ENCODE data around the gene INHBE. TPM values are rescaled to one million over a fixed set of nuclear protein-coding genes. Genes with fewer than 3 reads are reported as not detected.

The INHBE gene
- total RNA-seq, 4 donors from 2014 or later: not detected

GRCh38 chr12:57456145-57456700, 1.1 kb downstream of the INHBE start:
- Histone ChIP-seq H3K4me1 (peaks cover 33 to 41% (median 39%) of the 10 kb centered on the region in 4 donors), H3K9me3 (no peaks in the 10 kb centered on the region), H3K27me3 (peaks cover 0 to 24% (median 2%) of the 10 kb centered on the region in 4 donors), H3K27ac (replicated peaks in 1 of 4) (no peak overlapping the region), H3K4me3 (no peak overlapping the region), H3K36me3 (no peaks in the 10 kb centered on the region)
- TF ChIP-seq EP300 (IDR thresholded peaks at IDR 0.05): no peak
- peak in 2 of 3 experiments; percentile 22 to 45 for TF ChIP-seq CTCF (IDR thresholded peaks at IDR 0.05)
- WGBS: 23% methylated on average over 6 of the region's 15 CpGs
- DNase-seq (ENCODE audit: extremely low spot score): no peak
- intact Hi-C loops (cut with DNase I): no loop called here

DNA sequence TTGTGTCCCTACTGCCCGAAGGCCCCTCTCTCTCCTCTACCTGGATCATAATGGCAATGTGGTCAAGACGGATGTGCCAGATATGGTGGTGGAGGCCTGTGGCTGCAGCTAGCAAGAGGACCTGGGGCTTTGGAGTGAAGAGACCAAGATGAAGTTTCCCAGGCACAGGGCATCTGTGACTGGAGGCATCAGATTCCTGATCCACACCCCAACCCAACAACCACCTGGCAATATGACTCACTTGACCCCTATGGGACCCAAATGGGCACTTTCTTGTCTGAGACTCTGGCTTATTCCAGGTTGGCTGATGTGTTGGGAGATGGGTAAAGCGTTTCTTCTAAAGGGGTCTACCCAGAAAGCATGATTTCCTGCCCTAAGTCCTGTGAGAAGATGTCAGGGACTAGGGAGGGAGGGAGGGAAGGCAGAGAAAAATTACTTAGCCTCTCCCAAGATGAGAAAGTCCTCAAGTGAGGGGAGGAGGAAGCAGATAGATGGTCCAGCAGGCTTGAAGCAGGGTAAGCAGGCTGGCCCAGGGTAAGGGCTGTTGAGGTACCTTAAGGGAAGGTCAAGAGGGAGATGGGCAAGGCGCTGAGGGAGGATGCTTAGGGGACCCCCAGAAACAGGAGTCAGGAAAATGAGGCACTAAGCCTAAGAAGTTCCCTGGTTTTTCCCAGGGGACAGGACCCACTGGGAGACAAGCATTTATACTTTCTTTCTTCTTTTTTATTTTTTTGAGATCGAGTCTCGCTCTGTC, 1.8 kb downstream of the INHBE start:
- Histone ChIP-seq H3K9me3 (no peaks in the 10 kb centered on the region), H3K4me1 (peaks cover 36 to 46% (median 42%) of the 10 kb centered on the region in 4 donors), H3K27me3 (peaks cover 0 to 28% (median 4%) of the 10 kb centered on the region in 4 donors), H3K36me3 (no peaks in the 10 kb centered on the region), H3K4me3 (no peak overlapping the region), H3K27ac (replicated peaks in 1 of 4) (no peak overlapping the region)
- TF ChIP-seq POLR2A (IDR thresholded peaks at IDR 0.05; ENCODE audit: low read depth) (no peak), CTCF (IDR thresholded peaks at IDR 0.05) (no peak), EP300 (IDR thresholded peaks at IDR 0.05) (no peak), POLR2AphosphoS5 (IDR thresholded peaks at IDR 0.05) (no peak)
- intact Hi-C loops (cut with DNase I): no loop called here
- WGBS: 89% methylated on average over 5 of the region's 6 CpGs
- DNase-seq (ENCODE audit: extremely low spot score): no peak

- DNase-seq (ENCODE audit: extremely low spot score): no peak
- Histone ChIP-seq H3K9me3 (no peaks in the 10 kb centered on the region), H3K27me3 (peaks cover 0 to 28% (median 4%) of the 10 kb centered on the region in 4 donors), H3K4me3 (peak overlapping the region; percentile 64 to 79 (median 66)), H3K36me3 (no peaks in the 10 kb centered on the region), H3K27ac (replicated peaks in 1 of 4) (peak overlapping the region; percentile 73 to 87 (median 82)), H3K4me1 (peaks cover 23 to 44% (median 40%) of the 10 kb centered on the region in 4 donors)
- TF ChIP-seq EP300 (IDR thresholded peaks at IDR 0.05) (no peak), POLR2AphosphoS5 (IDR thresholded peaks at IDR 0.05) (no peak), POLR2A (IDR thresholded peaks at IDR 0.05; ENCODE audit: low read depth) (no peak), CTCF (IDR thresholded peaks at IDR 0.05) (no peak)
- intact Hi-C loops (cut with DNase I): no loop called here
- WGBS: 25% methylated on average over 3 of the region's 3 CpGs
Measured at GRCh38 chr12:57458665-57459054, 3.6 kb downstream of the INHBE start.

DNA sequence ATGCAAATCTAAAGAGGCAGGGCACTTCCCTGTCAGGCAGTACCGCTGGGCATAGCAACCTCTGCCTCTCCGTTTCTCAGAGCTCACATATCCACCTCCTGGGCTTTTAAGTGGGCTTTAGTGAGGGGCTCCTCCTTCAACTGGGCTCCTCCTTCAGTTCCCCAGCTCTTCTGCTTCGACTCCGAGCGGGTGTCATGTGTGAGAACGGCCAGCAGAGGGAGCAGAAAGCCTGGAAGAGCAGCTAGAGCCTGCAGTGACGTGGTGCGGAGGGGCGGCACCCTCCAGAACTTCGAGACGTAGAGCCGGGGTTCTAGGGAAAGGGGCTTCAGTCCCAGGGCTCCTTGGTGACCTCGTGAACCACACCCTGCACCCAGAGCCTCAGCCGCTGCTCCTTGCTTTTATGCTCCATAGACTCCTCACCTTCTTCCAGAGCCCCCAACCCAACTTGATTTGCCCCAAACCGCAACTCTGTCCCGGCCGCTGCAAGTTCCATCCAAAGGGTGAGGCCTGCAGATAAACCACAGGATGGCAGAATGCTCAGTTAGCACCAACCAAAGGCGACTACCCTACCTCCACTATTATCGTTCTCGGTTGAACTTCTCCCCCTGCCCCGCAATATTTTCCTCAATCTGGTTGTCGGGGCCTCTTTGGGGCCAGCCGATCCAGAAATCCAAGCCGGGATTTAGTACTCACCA, 4.1 kb downstream of the INHBE start:
- WGBS: 1% methylated on average over 14 of the region's 24 CpGs
- Histone ChIP-seq H3K9me3 (no peaks in the 10 kb centered on the region), H3K27ac (replicated peaks in 1 of 4) (peak overlapping the region; percentile 73 to 87 (median 82)), H3K4me3 (peak overlapping the region; percentile 64 to 79 (median 66)), H3K27me3 (peaks cover 0 to 28% (median 4%) of the 10 kb centered on the region in 4 donors), H3K36me3 (no peaks in the 10 kb centered on the region), H3K4me1 (peaks cover 23 to 44% (median 40%) of the 10 kb centered on the region in 4 donors)
- intact Hi-C loops (cut with DNase I): no loop called here
- DNase-seq (ENCODE audit: extremely low spot score): peak; percentile 97
- TF ChIP-seq CTCF (IDR thresholded peaks at IDR 0.05) (peak; percentile 95 to 99 (median 96)), POLR2A (IDR thresholded peaks at IDR 0.05; ENCODE audit: low read depth) (peak; percentile 48), POLR2AphosphoS5 (IDR thresholded peaks at IDR 0.05) (peak; percentile 2 to 70), EP300 (IDR thresholded peaks at IDR 0.05) (no peak)

All from esophagus muscularis mucosa (tissue), 4 donors.